K562 (cell line): ENCODE data around the gene OR4D9. TPM values are rescaled to one million over a fixed set of nuclear protein-coding genes. Genes with fewer than 3 reads are reported as not detected.

ENCODE experiments used
- CBX2 ChIP-seq: fragments of 200-600 bp; sonication (generic); IDR thresholded peaks from one replicate; pipeline ENCODE4 v1.6.1; 2012; ENCODE audit warnings: mild to moderate bottlenecking, low read length, inconsistent platforms; ENCODE audit not compliant: insufficient read depth, poor library complexity, severe bottlenecking
- E2F8 ChIP-seq: fragments of 450-650 bp; IDR thresholded peaks from 2 replicates; pipeline ENCODE4 v1.7.1; 2018; ENCODE audit warnings: mild to moderate bottlenecking, low read depth; ENCODE audit not compliant: partially characterized antibody
- FOS ChIP-seq: IDR thresholded peaks from 3 replicates; pipeline ENCODE4 v1.6.1; 2011; ENCODE audit not compliant: insufficient read length; ENCODE audit errors: extremely low read depth
- FOSL1 ChIP-seq: fragments of 200-800 bp; sonication (Bioruptor generic); conservative IDR thresholded peaks from 2 replicates; pipeline ENCODE4 v1.6.1; 2016; ENCODE audit warnings: missing genetic modification characterization, missing compliant biosample characterization
- ID3 ChIP-seq, 2 experiments: fragments of 250-450 bp in 1 of 2; fragments of 450-650 bp in 1 of 2; sonication (Bioruptor Pico) in 1 of 2; IDR thresholded peaks; 2 replicates each; pipeline versions ENCODE4 v1.6.1 to v1.8.0; 2016 to 2021; ENCODE audit warnings: mild to moderate bottlenecking in 2 of 2, moderate library complexity in 2 of 2, missing compliant biosample characterization in 1 of 2, missing genetic modification characterization in 1 of 2
- MAX ChIP-seq: sonication (generic); formaldehyde crosslinking; IDR thresholded peaks from 2 replicates; pipeline ENCODE4 v1.9.0; 2022; ENCODE audit warnings: mild to moderate bottlenecking, missing genetic modification reagents
- MAZ ChIP-seq, 2 experiments: fragments of 450-650 bp in 1 of 2; sonication (generic) in 1 of 2; formaldehyde crosslinking; IDR thresholded peaks in 1 of 2; conservative IDR thresholded peaks in 1 of 2; 2 replicates each; pipeline versions ENCODE4 v1.4.0 to v1.5.0; 2020; ENCODE audit warnings: mild to moderate bottlenecking in 1 of 2, missing genetic modification reagents in 1 of 2
- MTA1 ChIP-seq: fragments of 450-650 bp; IDR thresholded peaks from 2 replicates; pipeline ENCODE4 v1.6.1; 2017; ENCODE audit warnings: borderline replicate concordance
- NRF1 ChIP-seq, 2 experiments: fragments of 450-650 bp; IDR thresholded peaks in 1 of 2; conservative IDR thresholded peaks in 1 of 2; 2 replicates each; pipeline ENCODE4 v1.6.1; 2014; ENCODE audit warnings: mild to moderate bottlenecking in 2 of 2
- RAD51 ChIP-seq: fragments of 450-650 bp; IDR thresholded peaks from 2 replicates; pipeline ENCODE4 v1.7.1; 2016; ENCODE audit warnings: low read depth, mild to moderate bottlenecking, borderline replicate concordance
- SAP30 ChIP-seq: fragments of 200-600 bp; sonication (generic); IDR thresholded peaks from 2 replicates; pipeline ENCODE4 v1.6.1; 2012; ENCODE audit warnings: borderline replicate concordance, low read depth, mild to moderate bottlenecking, moderate library complexity, low read length, control low read depth, inconsistent platforms; ENCODE audit not compliant: insufficient read depth, poor library complexity, severe bottlenecking
- SIRT6 ChIP-seq: IDR thresholded peaks from one replicate; pipeline ENCODE4 v1.6.1; 2012; ENCODE audit warnings: low read depth, mild to moderate bottlenecking, control low read depth, inconsistent platforms, low read length, moderate library complexity
- SMAD4 ChIP-seq: fragments of 250-450 bp; sonication (Bioruptor Pico); conservative IDR thresholded peaks from 2 replicates; pipeline ENCODE4 v1.8.0; 2021; ENCODE audit warnings: inconsistent platforms, mild to moderate bottlenecking, moderate library complexity
- SNIP1 ChIP-seq: fragments of 450-650 bp; IDR thresholded peaks from 2 replicates; pipeline ENCODE4 v1.7.1; 2017; ENCODE audit warnings: low read depth, mild to moderate bottlenecking
- SREBF2 ChIP-seq: sonication (generic); formaldehyde crosslinking; IDR thresholded peaks from 2 replicates; pipeline ENCODE4 v1.4.0; 2020; ENCODE audit warnings: mild to moderate bottlenecking, missing genetic modification reagents
- XRCC5 ChIP-seq: fragments of 200-400 bp; formaldehyde crosslinking; IDR thresholded peaks from 2 replicates; pipeline ENCODE4 v1.6.1; 2017; ENCODE audit warnings: low read depth, mild to moderate bottlenecking, low read length
- ZNF239 ChIP-seq: fragments of 250-450 bp; sonication (Bioruptor Pico); IDR thresholded peaks from 2 replicates; pipeline ENCODE4 v1.4.0; 2020; ENCODE audit warnings: mild to moderate bottlenecking
- ZNF408 ChIP-seq: fragments of 250-450 bp; sonication (Bioruptor Pico); IDR thresholded peaks from 2 replicates; pipeline ENCODE4 v1.4.0; 2020; ENCODE audit warnings: low read depth, mild to moderate bottlenecking, moderate library complexity
- ZNF561 ChIP-seq: fragments of 450-650 bp; formaldehyde crosslinking; conservative IDR thresholded peaks from 2 replicates; pipeline ENCODE4 v1.4.0; 2020; ENCODE audit warnings: mild to moderate bottlenecking, moderate library complexity
- ZNF644 ChIP-seq: fragments of 200-800 bp; sonication (Bioruptor generic); IDR thresholded peaks from 2 replicates; pipeline ENCODE4 v1.6.1; 2016; ENCODE audit warnings: low read depth, missing genetic modification characterization, missing compliant biosample characterization
- ZNF740 ChIP-seq, 3 experiments: fragments of 200-800 bp in 1 of 3; sonication (Bioruptor generic) in 1 of 3; sonication (generic) in 1 of 3; formaldehyde crosslinking in 1 of 3; IDR thresholded peaks; 2 replicates each; pipeline versions ENCODE4 v1.6.1 to v1.8.0; 2016 to 2022; ENCODE audit warnings: mild to moderate bottlenecking in 2 of 3, missing compliant biosample characterization in 2 of 3, missing genetic modification characterization in 2 of 3, missing genetic modification reagents in 1 of 3
- polyA plus RNA-seq, 8 experiments: library from polyadenylated mRNA; depleted of rRNA in 4 of 8; stranded (reverse) in 5 of 8; unstranded in 3 of 8; fragments of >200 nt; fragmentation: Nextera tagmentation in 2 of 8; fragmentation: Illumina TruSeq in 1 of 8; extraction: Ambion mirVana in 2 of 8; extraction: Trizol in 1 of 8; gene quantifications; 2 replicates each; pipeline versions ENCODE4 v1.2.1 to v1.2.3, GENCODE V29; 2011 to 2014; ENCODE audit warnings: inconsistent platforms in 1 of 8, missing spikeins in 1 of 8
- total RNA-seq, 7 experiments: library from RNA; depleted of rRNA in 6 of 7; stranded (reverse); fragments of >200 nt in 6 of 7; fragmentation: Illumina TruSeq in 2 of 7; extraction: Trizol in 2 of 7; gene quantifications; 2 replicates each; pipeline versions ENCODE4 v1.2.1 to v1.2.3, GENCODE V29; 2011 to 2021; ENCODE audit warnings: low replicate concordance in 1 of 7

The OR4D9 gene
- total and polyA plus RNA-seq, 9 of the 15 experiments (the other 6 are each of a cell fraction or from before 2014, with no cell fraction given) = not detected

GRCh38 chr11:59556115-59556916, 45.0 kb downstream of the OR4D9 start (continued):
- TF ChIP-seq ID3 (CRISPR knock-in tag; IDR thresholded peaks at IDR 0.05) (no peak), ID3 (tag; IDR thresholded peaks at IDR 0.05) (peak; percentile 40; the same call in 1 of the 2 replicates), ZNF239 (no peak), SIRT6 (no peak), XRCC5 (no peak), MTA1 (peak; percentile 52; the same call in 1 of the 2 replicates), SNIP1 (0 out of 2 replicates have a peak, but pooled peaks have one; percentile 20), NRF1 (conservative IDR thresholded peaks at IDR 0.05 in 1 of 2, IDR thresholded peaks at IDR 0.05 in 1 of 2) (no peak), SAP30 (no peak), MAZ (CRISPR knock-in tag; conservative IDR thresholded peaks at IDR 0.05 in 1 of 2, IDR thresholded peaks at IDR 0.05 in 1 of 2) (0 out of 4 replicates have a peak, but pooled peaks of 1 of the 2 experiments have one; percentile 15), FOSL1 (tag) (no peak), CBX2 (no peak), ZNF561 (CRISPR knock-in tag) (no peak), ZNF644 (tag) (no peak), MAX (CRISPR knock-in tag) (peak; percentile 84), SREBF2 (CRISPR knock-in tag) (no peak), RAD51 (peak; percentile 82), E2F8 (peak; percentile 21), ZNF408 (CRISPR knock-in tag) (no peak), FOS (no peak), SMAD4 (CRISPR knock-in tag) (no peak), ZNF740 (CRISPR knock-in tag; IDR thresholded peaks at IDR 0.05) (no peak), ZNF740 (tag; IDR thresholded peaks at IDR 0.05) (no peak)
